GM18909 (cell line): Measurements from ENCODE around the gene TTYH3.

Experiments
- ATAC-seq: cut with Tn5 transposase; IDR thresholded peaks from one replicate; pipeline ENCODE4 v1.9.1; 2021; ENCODE audit warnings: mild to moderate bottlenecking; ENCODE audit not compliant: unreplicated experiment, poor library complexity

The TTYH3 gene

GRCh38 chr7:2633538-2634266 lies 1.9 kb downstream of the TTYH3 start:
- ATAC-seq = no peak

GRCh38 chr7:2634267-2635145 lies 2.7 kb downstream of the TTYH3 start:
- ATAC-seq = no peak

GRCh38 chr7:2635148-2635668 lies 3.4 kb downstream of the TTYH3 start:
- ATAC-seq = no peak

GRCh38 chr7:2635810-2636701 lies 4.3 kb downstream of the TTYH3 start:
- ATAC-seq = no peak

DNA sequence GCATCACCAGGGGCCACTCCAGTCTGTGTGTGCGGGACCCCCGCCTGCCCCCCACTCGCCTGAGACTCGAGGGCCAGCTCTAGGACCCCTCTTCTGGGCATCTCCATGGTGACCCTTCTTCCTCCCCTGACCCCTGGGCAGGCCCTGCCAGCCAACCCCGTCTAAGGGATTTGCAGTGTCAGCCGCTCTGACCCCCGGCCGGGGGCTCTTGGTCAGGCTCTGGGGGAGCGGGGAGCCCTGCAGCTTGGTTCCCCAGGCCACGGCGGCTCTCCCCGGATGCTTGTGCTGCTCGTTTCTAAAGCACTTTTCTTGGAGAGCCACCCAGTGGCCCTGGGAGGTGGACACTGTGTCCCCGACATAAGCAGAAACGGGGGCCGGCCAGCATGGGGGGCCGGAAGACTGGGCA lies 5.3 kb downstream of the TTYH3 start:
- no peak for ATAC-seq

DNA sequence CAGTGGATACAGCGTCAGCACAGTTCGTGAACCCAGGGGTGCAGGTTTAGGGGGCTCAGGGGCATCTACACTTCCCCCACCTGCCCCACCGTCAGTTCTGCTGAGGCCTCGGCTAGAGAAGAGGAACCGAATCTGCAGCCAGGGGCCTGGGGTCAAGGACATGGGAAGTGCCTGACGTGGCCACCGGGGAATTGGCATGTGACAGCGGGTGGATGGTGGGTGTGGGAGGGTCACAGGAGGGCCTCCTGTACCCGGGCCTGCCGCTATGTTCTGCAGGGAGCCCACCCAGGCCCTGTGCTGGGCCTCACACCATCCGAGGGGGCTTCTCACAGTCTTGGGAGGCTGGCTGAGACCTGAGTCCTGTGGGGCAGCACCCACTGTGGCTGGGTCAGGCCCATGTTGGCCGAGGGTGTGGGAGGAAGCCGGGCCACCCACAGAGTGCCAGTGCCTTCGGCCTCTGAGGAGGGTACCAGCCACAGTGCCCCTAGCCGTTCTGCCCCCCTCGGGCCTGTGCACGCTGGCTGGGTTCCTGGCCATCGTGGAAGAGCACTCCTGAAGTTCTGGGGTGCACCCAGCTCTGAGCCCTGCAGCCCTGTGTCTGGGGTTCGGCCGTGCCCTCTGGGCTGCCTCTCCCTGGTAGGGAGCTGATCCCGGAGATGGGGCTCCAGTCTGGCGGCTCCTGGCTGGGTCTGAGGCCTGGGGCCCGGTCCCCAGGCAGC lies 5.9 kb downstream of the TTYH3 start:
- ATAC-seq = peak; percentile 38

DNA sequence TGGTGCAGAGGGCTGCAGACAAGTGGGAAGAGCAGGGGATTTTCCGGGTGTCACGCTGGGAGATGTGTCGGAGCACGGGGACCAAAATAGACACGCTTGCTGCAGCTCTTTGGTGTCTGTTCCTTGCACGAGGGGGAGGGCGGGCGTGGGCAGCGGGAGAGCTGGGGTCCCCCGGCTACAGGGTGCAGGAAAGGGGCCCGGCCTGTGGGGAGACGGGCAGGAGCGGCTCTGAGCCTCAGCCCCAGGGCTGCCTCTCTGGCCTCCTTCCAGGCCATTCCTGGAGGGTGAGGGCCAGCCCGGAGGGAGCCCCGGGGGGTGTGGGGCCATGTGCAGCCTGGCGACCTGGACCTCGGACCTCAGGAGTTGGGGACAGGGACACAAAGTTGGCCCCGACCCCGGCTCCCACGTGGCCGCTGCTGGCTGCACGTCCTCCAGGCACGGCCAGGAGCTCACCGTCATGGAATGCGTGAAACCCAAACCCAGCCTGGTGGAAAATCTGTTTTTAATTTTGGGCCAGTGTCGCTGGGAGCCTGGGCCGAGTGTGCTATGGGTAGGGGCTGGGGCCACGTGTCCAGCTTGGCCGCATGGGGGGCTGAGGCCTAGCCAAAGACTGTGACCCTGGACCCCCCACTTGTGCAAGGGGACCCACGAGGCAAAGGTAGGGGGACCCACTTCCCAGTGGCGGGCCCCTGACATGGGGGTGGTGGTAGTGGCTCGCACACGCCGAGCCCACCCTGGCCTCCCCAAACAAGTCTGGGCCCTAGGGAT lies 6.6 kb downstream of the TTYH3 start:
- no peak for ATAC-seq

DNA sequence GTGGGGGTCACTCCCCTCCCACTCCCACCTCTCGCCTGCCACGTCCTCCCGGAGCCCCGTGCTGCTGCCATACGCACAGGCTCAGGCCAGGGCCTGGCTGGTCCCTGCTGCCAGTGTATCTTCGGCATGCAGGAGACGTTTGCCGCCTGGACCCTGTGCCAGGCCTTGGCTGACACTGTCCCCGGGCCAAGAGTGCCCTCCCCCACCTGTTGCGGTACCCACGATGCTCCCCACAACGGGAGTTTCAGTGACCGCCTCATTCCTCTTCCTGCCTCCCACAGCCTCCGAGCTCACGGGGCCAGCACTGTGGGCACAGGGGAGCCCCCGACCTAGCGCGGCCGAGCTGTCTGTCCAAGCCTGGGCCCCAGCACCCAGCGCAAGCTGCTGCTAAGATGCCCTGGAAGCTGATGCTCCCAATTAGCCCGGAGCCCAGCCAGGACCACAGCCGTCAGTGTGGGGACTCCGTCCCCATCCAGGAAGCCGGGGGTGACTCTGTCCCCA lies 7.4 kb downstream of the TTYH3 start:
- no peak for ATAC-seq

GRCh38 chr7:2639695-2640481 lies 8.1 kb downstream of the TTYH3 start:
- ATAC-seq = no peak

GRCh38 chr7:2640482-2640830 lies 8.7 kb downstream of the TTYH3 start:
- ATAC-seq = no peak

DNA sequence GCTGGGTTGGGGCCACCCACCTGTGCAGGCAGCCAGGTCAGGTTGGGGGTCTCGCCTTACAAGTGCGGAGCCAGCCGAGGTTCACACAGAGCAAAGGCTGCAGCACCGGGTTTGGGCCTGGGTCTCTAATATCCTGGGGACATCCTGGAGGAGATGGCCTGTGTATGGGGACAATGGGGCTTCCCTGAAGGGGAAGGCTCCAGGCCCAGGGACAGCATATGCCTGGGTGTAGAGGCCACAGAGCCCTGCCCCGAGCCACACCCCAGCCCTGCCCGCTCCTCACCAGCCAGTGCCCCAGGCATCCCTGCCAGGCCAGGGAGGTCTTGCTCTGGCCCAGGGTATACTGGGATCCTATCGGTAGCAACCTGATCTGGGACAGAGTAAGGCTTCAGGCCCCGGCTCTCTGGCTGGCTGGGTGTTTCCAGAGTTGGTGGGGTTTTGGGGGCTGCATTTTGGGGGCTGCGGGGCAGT lies 9.1 kb downstream of the TTYH3 start:
- no peak for ATAC-seq

GRCh38 chr7:2641406-2642393 lies 9.9 kb downstream of the TTYH3 start:
- ATAC-seq = peak; percentile 40

- no peak for ATAC-seq
Measured at GRCh38 chr7:2643386-2644219, 11.8 kb downstream of the TTYH3 start.

DNA sequence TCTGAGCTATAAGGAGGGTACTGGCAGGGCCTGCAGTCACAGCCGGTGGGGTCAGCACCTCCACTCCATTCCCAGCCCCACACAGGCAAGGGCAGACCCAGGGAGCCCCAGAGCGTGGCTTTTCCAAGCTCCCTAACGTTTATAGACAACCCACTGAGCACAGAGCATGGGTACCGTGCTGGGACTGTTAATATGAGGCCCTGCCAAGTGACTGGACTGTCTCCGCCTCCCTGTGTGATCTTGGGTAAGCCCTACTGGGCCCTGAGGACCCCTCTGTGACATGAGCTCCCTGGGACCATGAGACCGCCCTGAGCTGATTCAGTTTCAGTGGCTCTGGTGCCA lies 12.4 kb downstream of the TTYH3 start:
- no peak for ATAC-seq

GRCh38 chr7:2644562-2645273 lies 12.9 kb downstream of the TTYH3 start:
- ATAC-seq = peak; percentile 33
